GM19023 (cell line): Measurements from ENCODE around the gene TBRG4.

Source experiments
- ATAC-seq: cut with Tn5 transposase; IDR thresholded peaks from one replicate; pipeline ENCODE4 v1.9.1; 2021; ENCODE audit warnings: mild to moderate bottlenecking, moderate library complexity; ENCODE audit not compliant: unreplicated experiment

TBRG4 gene

DNA sequence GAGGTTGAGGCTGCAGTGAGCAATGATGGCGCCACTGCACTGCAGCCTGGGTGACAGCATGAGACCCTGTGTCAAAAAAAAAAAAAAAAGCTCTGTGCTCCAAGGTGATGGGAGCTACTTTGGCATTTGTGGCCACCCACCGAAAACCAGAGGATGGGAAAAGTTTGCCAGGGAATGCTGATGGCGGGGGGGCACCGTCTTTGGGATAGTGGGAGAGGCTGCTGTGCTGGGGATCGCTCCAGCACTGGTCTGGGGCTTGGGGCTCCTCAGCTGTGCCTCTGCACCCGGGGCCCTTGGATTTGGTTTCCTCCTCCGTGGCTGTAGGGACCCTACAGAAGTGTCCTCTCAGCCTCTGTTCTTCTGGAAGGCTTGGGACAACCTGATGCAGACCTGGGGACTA lies 34.4 kb upstream of the TBRG4 start:
- no peak for ATAC-seq

DNA sequence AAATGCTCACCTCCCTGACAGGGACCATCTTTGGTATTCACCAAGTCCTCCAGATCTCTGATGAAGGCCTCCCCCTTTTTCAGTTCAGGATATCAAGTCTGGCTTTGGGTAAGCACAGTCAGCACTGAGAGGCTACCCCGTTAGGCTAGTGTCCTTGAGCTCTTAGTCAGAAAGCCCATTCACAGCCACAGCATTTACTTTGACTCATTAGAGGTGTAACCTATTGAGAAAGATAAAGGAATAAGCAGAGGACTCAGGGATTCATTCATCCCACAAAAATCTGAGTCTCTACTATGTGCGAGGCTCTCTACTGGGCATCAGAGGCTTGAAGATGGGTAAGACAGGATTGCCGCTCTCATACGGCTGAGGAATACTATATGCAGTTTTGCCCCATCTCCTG lies 32.1 kb upstream of the TBRG4 start:
- no peak for ATAC-seq

DNA sequence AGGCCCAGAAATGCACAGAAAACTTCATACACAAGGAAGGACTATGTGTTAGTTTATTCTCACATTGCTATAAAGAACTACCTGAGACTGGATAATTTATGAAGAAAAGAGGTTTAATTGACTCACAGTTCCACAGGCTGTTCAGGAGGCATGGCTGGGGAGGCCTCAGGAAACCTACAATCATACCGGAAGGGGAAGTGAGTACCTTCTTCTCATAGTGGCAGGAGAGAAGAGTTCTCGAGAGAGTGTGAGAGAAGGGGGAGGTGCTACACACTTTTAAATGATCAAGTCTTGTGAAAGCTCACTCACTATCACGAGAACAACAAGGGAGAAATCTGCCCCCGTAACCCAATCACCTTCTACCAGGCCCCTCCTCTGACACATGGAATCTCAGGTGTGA lies 29.3 kb upstream of the TBRG4 start:
- ATAC-seq = no peak

DNA sequence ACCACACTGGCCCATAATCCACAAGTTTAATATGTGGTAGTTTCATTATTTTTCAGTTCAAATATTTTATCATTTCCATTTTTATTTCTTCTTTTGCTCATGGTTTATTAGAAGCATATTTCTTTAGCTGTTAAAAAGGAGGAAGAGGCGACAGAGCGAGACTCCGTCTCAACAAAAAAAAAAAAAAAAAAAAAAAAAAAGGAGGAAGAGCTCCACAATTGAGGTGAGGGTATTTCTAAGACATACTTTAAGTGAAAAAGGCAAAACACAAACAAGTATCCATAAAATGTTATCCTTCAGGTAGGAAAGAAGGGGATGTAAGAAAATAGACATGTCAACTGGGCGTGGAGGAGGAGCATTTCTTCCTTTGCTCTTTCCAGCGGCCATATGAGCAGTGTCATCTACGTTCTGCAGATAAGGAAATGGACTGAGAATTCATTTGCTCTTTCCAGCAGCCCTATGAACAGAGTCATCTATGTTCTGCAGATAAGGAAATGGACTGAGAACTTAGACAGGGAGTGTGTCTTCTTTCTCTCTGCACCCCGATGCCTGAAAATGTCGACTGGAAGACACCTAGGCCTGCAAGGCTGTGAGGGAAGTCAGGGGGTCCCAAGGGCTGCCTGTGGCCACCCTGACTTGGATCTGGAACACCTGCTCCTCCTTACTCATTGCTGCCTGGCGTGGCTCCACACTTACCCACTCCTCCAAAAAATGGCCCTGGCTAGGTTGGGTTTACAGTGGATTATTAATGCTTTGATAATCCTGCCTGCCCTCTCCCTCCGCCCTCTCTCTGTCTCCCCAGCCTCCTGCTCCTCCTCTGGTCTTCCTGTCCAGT lies 27.2 kb upstream of the TBRG4 start:
- no peak for ATAC-seq

DNA sequence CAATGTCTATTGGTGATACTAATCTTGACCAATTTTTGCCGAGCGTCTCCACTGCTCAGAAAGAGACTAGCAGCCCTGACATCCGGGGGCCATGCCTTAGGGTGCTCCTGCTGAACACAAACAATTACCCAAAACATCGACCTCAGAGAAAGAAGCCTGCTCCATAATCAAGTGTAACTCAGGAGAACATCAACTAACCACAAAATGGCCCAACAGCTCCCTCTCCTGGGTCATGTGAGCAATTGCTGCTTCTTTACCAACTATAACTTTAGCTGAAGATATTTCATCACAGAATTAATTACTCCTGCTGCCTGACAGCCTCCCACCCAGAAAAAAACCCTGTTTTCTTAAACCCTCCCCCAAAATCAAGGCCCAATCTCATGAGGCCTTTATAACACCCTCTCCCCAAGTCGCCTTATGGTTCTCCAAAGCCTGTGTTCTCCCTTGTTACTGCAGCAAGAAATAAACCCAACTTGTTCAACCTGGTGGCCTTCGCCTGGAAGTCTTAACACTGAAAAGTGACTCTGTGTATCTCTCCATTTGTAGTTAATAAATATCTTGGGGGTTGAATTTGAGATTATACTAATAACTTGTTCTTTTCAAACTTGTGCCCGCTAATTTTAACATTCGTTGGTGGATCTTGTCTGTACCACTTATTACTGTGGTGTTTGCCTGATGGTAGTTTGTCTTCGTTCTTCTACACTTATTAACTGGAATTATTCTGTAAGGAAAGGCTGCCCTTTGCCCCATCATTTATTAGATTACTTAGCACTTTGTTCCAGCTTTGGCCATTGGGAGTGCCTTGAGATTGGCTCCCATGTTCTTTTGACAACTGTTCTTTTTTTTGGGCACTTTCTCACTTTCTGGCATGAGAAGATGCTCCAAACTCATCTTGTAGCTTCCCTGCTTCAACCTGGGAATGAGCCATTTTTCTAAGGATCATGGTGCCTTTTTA lies 24.9 kb upstream of the TBRG4 start:
- no peak for ATAC-seq

DNA sequence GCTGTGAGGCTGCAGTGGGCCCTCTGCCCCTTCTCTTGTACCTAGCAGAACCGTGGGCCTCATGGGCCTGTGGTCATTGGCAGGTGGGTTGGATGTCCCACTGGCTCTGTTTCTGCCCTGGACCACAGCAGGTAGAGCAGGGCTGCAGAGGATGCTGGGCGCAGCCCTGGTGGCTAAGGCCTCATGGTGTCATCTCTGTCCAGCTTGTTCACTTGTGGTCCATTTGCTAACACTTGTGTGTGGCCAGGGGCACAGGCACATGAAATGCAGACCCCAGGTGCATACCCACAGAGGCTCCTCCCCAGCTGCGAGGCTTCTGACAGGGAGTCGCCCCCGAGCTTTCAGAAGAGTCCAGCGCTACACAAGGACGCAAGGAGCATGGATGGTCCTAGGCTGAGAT lies 22.4 kb upstream of the TBRG4 start:
- no peak for ATAC-seq

DNA sequence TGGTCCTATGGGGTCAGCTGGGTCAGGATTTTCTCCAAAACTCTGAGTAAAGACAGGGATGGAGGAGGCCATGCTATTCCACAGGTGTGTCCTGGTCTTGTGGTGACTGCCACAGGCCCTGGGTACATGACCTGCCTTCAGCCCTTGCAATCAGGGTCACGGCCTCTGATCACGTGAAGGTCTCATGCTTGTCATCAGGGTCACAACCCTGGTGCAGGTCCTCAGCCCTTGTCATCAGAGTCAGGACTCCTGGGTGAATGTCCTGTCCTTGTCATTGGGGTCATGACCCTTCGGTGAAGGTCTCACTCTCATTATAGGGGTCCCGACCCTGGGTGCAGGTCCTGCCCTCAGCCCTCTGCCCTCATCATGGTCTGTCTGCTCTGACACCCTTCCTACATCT lies 21.9 kb upstream of the TBRG4 start:
- no peak for ATAC-seq

DNA sequence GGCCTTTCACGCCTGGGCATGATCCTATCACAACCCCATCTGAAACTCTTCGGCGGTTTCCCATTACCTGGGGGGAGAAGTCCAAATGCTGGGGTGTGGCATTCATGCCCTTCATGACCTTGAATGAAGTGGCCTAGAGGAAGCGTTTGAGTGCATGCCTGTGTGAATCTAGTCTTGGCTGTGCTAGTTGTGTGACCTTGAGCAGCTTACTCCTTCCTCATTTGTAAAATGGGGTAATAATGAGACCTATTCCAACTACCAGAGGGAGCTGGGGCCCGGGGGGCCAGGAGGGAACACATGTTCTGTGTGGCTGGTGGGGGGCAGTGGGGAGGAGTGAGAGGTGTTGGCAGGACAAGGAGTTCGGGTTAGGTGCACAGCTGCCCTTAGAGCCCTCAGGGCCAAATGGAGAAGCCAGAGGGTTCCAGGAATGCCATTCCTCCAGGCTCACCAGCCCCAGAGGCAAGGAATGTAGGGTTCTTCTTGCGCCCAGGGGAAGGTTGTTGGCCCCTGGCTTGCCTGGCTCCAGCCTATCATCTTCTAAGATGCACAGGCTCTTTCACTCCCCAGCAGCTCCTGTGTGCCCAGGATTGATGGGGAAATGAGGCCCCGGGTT lies 21.3 kb upstream of the TBRG4 start:
- no peak for ATAC-seq

DNA sequence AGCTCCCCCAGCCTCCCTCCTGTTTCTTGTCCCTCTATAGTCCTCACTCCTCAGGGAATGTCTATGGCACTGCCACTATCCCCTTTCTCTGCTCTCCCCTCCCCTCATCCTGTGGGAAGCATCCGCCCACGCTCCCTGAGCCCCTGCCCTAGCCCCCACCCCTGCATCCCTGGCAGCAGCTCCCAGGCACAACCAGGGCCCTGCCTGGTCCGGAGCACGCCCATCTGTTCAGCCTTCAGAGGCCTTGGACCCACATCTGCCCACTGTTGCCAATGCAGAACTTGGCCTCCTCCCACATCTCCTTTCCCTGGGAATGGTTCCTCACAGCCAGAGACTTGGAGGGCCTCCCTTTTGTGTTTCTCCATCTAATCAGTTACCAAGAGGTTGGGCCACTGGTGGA lies 20.4 kb upstream of the TBRG4 start:
- no peak for ATAC-seq

DNA sequence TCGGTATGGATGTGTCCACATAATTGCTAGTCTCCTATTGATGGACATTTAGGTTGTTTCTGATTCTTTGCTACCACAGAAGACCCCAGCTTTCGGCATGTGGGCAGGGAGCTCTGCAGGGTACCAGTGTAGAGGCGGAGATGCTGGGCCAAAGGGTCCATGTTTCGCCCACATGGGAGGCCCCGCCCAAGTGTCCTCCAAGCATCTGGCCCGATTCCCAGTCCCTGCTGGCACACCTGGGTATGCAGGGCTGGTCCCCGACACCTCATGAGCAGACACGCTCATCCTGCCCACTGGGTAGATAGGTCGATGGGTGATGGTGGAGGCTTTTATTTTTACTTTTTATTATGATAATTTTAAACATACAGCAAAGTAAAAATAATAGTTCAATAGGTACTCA lies 19.4 kb upstream of the TBRG4 start:
- ATAC-seq = no peak

DNA sequence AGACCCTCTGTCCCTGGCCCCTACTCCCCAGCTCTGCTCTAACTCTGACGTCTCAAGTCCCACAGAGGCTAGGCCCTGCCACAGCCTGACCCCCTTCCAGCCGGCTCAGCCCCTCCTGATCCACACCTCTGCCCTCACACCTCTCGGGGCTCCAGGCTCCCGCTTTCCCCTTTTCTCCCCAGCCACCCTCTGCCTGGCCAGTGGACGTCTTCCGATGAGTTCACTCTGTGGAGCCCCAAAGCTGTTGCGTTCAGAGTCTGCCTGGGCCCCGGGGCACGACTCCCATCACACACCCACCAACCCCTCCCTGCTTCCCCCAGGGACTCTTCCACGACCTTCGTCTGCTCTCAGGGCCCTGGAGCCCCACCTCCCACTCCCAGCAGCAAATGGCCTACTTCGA lies 18.4 kb upstream of the TBRG4 start:
- ATAC-seq = no peak

DNA sequence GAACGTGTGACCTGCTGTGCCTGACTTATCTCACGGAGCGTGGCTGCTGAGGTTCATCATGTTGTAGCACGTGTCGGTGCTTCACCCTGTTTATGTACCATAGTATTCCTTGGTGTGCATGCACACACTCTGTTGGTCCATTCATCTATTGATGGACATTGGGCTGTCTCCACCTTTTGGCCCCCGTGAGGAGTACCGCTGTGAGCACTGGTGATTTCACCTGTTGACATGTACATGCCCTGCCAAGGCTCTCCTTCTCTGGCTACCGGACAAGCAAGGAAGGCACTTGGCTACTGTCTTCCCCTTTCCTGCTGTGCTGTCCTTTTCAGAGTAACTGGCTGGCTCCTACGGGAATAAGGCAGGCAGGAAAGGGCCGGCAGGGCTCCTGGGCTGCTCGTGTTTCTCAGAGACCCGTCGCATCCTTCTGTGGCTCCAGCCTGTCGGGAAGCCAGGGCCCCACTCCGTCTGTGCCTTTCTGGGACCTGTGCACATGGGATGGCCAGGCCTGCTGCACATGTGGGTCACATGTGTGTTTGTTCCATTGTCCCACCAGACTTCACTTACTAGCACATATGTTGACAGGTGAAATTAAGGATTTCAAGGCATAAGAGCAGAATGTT lies 17.8 kb upstream of the TBRG4 start:
- no peak for ATAC-seq

DNA sequence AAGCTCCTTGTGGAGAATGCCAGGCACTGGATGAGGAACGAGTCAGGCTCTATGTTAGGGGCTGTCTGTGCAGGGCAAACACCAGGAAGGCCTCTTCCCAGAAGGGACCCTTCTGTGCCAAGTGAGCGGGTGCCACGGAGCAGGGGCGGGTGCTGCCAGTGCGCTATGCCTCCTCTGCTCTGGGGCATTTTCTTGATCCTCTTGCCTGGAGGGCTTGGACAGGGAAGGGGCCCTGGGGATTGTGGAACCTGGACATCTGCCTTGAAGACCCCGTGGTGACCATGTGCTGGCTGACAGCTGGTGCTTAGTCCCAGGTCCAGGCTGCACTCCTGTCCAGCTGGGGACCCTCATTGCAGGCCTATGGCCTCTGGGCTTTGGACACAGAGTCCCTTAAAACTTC lies 15.4 kb upstream of the TBRG4 start:
- ATAC-seq = no peak

DNA sequence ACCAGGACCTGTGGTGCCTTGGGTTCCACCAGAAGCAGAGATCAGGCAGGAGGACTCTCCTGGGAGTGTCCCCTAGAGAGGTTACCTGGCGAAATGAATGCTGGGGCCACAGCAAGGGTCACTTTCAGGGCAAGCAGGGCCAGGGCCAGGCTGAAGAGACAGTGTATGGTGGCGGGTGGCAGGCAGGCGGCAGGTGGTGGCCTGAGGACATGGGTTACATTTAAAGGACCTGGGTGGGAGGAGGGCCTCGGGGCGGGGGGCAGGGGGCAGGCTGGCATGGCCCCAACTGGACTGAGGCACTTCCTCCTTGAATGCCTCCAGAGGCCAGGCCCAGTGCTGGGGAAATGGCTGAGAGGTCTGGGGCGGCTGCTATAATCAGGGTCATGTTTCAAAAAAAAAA lies 14.7 kb upstream of the TBRG4 start:
- no peak for ATAC-seq

DNA sequence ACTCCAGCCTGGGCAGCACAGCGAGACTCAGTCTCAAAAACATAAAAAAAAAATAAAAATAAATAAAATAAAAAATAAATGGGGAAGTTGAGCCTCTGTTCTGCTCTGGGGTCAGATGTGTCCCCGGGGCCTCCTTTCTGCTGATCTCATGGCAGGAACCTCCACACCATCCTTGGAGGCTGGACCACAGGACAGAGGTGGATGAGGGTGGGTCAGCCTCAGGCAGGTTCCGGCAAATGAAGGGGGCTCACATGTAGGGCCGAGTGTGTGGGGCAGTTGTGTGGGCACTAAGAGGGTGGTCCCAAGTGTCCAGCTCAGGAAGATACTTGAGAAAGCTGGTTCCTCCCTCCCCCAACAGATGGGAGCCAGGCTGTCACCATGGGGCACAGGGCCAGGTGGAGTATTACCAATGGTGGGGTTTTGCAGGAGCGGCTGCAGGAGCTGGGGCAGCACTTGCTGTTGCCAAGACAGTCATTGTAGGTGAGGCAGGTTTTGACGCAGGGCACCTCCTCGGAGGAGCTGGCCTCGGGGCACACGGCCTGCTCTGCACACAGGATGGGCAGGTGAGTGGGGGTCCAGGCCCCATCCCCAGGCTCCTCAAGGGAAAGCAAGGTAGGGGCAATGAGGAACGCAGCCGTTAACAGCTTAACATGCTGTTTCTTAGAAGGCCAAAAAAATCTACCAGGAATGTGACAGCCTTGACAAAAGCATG lies 13.9 kb upstream of the TBRG4 start:
- ATAC-seq = no peak

DNA sequence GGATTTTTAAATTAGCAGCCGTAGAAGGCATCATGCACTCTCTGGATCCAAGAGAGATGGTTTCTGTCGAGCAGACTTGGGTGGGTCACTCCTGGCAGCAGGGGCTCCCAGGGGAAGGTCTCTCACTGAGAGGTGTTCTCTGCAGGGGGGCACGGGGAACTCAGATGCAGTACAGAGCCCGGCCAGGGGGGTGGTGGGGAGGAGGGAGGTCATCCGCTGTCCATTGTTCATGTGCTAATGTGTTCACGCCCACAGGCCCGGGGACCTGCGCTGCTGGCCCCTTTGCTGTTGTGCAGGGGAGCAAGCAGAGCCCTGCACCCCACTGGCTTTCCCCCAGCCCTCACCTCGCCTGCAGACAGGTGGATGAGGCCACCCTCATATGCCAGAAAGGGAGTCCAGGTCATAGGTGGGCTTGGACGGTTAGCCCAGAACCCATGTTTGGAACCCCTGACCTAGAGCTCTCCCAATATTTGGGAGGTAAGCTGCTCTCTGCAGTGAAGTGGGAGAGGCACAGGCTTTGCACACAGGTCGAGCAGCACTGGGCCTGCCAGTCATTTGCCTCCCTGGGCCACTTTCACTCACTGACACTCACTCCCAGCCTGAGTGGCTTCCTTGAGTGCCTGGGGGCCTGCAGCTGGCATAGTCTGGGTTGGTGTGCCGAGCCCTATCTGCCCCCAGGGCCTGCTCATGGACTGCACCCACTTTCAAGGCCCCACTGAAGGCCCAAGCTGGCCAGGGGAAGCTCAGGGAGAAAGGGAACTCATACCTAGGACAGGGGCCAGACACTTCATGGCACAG lies 12.6 kb upstream of the TBRG4 start:
- ATAC-seq = no peak

DNA sequence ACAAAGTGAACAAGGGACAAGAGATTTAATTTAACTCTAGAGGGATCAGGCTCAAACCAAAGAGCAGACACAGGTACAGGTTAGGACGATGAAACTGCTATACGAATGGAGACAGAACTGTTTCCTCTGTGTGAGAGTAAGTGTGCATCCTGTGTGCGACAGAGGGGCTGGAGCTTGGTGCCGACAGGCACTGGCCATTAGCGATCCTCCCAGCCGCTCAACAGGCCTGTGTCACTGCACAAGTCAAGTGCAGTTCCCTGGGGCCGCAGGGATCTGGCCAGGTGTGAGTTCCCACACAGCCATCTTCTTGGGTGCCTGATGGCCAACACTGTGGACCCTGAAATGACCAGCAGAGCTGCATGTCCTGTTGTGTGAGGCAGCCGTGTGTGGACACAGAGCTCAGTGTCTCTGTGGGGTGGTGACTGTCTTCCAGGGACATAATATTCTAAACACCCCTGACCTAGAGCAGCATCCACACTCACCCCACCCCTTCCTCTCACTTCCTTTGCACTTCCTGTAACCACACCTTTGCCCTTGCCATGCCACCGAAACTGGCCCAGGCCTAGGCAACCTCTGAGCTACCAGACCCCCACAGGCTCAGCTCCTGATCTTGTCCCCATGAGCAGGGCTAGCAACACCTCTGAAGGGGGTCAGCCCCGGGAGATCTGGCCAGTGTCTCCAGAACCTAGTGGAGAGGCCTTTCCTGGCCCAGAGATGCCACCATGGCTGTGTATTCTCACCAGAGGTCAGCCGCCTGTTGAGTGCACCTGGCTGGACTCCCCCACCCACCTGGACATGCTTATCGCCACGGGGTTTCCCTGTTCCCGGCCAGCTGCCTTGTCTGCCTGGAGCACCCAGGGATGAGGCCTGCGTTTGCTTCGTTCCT lies 11.7 kb upstream of the TBRG4 start:
- ATAC-seq = no peak

DNA sequence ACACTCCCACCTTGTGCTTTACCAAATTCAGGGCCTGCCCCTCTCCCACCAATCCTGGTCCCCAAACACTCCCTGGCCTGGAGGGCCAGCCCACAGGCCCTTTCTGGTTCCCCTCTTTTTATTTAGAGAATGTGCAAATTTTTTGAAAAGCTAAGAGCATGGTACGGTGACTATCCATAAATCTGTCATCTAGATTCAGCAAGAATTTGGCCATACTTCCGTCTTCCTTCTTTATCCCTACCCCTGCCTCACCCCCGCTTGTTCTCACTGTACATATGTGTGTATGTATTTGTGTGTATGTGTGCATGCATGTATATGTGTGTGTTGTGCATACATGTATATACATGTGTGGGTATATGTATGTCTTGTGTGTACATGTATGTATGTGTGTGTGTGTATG lies 8.1 kb upstream of the TBRG4 start:
- no peak for ATAC-seq

DNA sequence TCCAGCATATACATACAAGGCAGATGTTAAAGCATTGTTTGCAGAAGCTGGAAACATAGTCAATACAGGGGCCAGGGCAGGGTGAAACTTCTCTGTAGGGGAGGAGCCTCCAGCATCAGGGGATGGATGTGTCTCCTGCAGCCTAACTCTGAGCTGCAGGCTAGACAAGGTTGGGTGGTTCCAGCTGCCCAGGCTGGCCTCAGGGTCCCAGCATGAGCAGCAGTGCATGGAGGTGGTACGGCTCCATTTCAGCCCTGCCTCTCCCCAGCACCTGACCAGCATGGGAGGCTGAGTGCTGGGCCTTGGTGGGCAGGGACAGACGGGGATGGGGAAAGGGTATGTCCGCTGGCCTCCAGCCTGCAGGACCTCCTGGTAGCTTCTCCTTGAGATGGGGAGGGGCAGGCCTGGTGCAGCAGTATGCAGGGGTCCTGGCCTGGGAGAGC lies 7.4 kb upstream of the TBRG4 start:
- no peak for ATAC-seq
